PC-9 (cell line): Measurements from ENCODE around the gene MAN1A2. TPM values are rescaled to one million over a fixed set of nuclear protein-coding genes. Genes with fewer than 3 reads are reported as not detected.

Source experiments
- BruUV-seq: library from RNA; stranded (reverse); fragments of 400-500 nt; replicated peaks from 2 replicates; lab custom pipeline; 2021; lab: Mats Ljungman, UMichigan
- CTCF ChIA-PET: fragments of 300-600 bp; sonication (Branson Sonifier 250); formaldehyde crosslinking; loops from one replicate; lab custom pipeline; 2022; ENCODE audit warnings: antibody characterized with exemption; lab: Charles Lee
- POLR2A ChIA-PET: fragments of 300-600 bp; sonication (Branson Sonifier 250); formaldehyde crosslinking; loops from one replicate; lab custom pipeline; 2022; ENCODE audit warnings: antibody characterized with exemption; ENCODE audit not compliant: unreplicated experiment; lab: Charles Lee
- DNase-seq, 2 experiments: peaks; one replicate each; pipeline versions ENCODE4 v3.0.0 to v3.0.0-alpha.2; 2015 to 2022; ENCODE audit warnings: mixed read lengths in 1 of 2
- H2AFZ ChIP-seq: fragments of 200-600 bp; sonication (generic); 2 replicates; pipeline ENCODE4 v1.8.1; 2017; ENCODE audit warnings: antibody characterized with exemption
- H3F3A ChIP-seq: fragments of 200-600 bp; sonication (generic); 2 replicates; pipeline ENCODE4 v1.8.1; 2017; ENCODE audit warnings: antibody characterized with exemption, mild to moderate bottlenecking, low read depth; ENCODE audit not compliant: insufficient read depth
- H3K27ac ChIP-seq: fragments of 200-600 bp; sonication (generic); 2 replicates; pipeline ENCODE4 v1.6.1; 2016; ENCODE audit warnings: mixed run types
- H3K27me3 ChIP-seq: fragments of 200-600 bp; sonication (generic); 2 replicates; pipeline ENCODE4 v1.6.1; 2016; ENCODE audit warnings: low read depth, mixed run types; ENCODE audit not compliant: insufficient read depth
- H3K36me3 ChIP-seq: fragments of 200-600 bp; sonication (generic); 2 replicates; pipeline ENCODE4 v1.6.1; 2016; ENCODE audit warnings: low read depth, mixed run types
- H3K4me1 ChIP-seq: fragments of 200-600 bp; sonication (generic); replicated peaks from 2 replicates; pipeline ENCODE4 v1.6.1; 2016; ENCODE audit warnings: mixed run types; ENCODE audit not compliant: insufficient read depth
- H3K4me2 ChIP-seq: fragments of 200-600 bp; sonication (generic); 2 replicates; pipeline ENCODE4 v1.6.1; 2017; ENCODE audit warnings: mixed run types
- H3K4me3 ChIP-seq: fragments of 200-600 bp; sonication (generic); 2 replicates; pipeline ENCODE4 v1.6.1; 2016; ENCODE audit warnings: mixed run types
- H3K79me2 ChIP-seq: fragments of 200-600 bp; sonication (generic); 2 replicates; pipeline ENCODE4 v1.6.1; 2017; ENCODE audit warnings: low read depth, mixed run types
- H3K9me2 ChIP-seq: fragments of 200-600 bp; sonication (generic); 2 replicates; pipeline ENCODE4 v1.8.1; 2017; ENCODE audit warnings: mild to moderate bottlenecking; ENCODE audit not compliant: insufficient read depth
- H3K9me3 ChIP-seq: fragments of 200-600 bp; sonication (generic); 2 replicates; pipeline ENCODE4 v1.8.1; 2016; ENCODE audit warnings: low read depth; ENCODE audit not compliant: insufficient read depth
- H4K20me1 ChIP-seq: fragments of 200-600 bp; sonication (generic); 2 replicates; pipeline ENCODE4 v1.8.1; 2017; ENCODE audit not compliant: insufficient read depth
- EZH2 ChIP-seq: fragments of 200-600 bp; sonication (generic); IDR thresholded peaks from 2 replicates; pipeline ENCODE4 v1.8.0; 2017; ENCODE audit warnings: antibody characterized with exemption, low read depth
- intact Hi-C: fragments of 100-400 bp; cut with micrococcal nuclease; formaldehyde crosslinking; loops from one replicate; pipeline ENCODE4 v1.10.0; 2022; ENCODE audit not compliant: unreplicated experiment
- total RNA-seq: library from RNA; stranded (reverse); gene quantifications from 2 replicates; pipeline ENCODE4 v1.2.3, GENCODE V29; 2021
- TF ChIP-seq, protein P1 (sequence below): fragments of 200-600 bp; sonication (generic); conservative IDR thresholded peaks from 2 replicates; pipeline ENCODE4 v1.6.1; 2017; ENCODE audit warnings: mixed run types, antibody characterized with exemption, mild to moderate bottlenecking, moderate library complexity

The MAN1A2 gene
- total RNA-seq, 1 experiment from 2014 or later: 50.3 TPM

DNA sequence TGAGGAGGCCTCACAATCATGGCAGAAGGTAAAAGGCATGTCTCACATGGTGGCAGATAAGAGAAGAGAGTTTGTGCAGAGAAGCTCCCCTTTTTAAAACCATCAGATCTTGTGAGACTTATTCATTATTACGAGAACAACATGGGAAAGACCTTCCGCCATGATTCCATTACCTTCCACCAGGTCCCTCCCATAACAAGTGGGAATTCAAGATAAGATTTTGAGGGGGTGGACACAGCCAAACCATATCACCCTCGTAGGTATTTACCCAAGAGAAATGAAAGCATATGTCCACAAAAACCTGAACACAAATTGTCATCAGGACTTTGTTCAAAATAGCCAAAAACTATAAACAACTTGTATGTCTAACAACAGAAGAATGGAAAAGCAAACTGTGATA, 192.7 kb downstream of the MAN1A2 start:
- ChIA-PET POLR2A (no interaction called here), CTCF (no interaction called here)
- Histone ChIP-seq H2AFZ (no peak overlapping the region), H3K9me3 (no peaks in the 10 kb centered on the region; the same call in 1 of the 2 replicates), H3K27ac (no peak overlapping the region), H3K27me3 (no peaks in the 10 kb centered on the region), H3K4me1 (peaks cover 7% of the 10 kb centered on the region), H3K79me2 (no peaks in the 10 kb centered on the region), H3K4me2 (no peak overlapping the region), H3K4me3 (no peak overlapping the region), H3F3A (no peaks in the 10 kb centered on the region), H3K9me2 (no peaks in the 10 kb centered on the region), H4K20me1 (no peaks in the 10 kb centered on the region), H3K36me3 (no peaks in the 10 kb centered on the region)
- no peak for DNase-seq
- intact Hi-C loops: no loop called here
- TF ChIP-seq, protein P1, sequence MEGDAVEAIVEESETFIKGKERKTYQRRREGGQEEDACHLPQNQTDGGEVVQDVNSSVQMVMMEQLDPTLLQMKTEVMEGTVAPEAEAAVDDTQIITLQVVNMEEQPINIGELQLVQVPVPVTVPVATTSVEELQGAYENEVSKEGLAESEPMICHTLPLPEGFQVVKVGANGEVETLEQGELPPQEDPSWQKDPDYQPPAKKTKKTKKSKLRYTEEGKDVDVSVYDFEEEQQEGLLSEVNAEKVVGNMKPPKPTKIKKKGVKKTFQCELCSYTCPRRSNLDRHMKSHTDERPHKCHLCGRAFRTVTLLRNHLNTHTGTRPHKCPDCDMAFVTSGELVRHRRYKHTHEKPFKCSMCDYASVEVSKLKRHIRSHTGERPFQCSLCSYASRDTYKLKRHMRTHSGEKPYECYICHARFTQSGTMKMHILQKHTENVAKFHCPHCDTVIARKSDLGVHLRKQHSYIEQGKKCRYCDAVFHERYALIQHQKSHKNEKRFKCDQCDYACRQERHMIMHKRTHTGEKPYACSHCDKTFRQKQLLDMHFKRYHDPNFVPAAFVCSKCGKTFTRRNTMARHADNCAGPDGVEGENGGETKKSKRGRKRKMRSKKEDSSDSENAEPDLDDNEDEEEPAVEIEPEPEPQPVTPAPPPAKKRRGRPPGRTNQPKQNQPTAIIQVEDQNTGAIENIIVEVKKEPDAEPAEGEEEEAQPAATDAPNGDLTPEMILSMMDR: no peak
- TF ChIP-seq EZH2: no peak
- BruUV-seq: no TSS peak

DNA sequence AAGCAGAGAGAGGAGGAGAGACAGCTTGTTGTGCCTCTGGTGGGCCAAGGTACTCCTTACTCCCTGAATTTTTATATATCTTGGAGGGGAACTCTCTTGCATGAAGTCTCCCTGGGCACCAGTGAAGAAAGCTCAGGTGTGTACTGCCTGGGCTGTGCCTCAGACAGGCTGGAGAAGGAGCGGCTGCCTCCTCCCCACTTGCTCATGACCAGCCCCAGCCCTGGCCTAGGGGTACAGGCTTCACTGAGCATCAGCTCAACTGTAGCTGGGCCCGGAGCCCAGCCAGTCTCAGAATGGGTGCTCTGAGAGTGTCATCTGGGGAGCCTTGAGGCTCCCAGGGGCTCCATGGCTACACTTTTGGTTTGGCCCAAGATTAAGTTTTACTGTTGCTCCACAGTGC, 193.8 kb downstream of the MAN1A2 start:
- no peaks in the 10 kb centered on the region for H3K79me2 ChIP-seq

DNA sequence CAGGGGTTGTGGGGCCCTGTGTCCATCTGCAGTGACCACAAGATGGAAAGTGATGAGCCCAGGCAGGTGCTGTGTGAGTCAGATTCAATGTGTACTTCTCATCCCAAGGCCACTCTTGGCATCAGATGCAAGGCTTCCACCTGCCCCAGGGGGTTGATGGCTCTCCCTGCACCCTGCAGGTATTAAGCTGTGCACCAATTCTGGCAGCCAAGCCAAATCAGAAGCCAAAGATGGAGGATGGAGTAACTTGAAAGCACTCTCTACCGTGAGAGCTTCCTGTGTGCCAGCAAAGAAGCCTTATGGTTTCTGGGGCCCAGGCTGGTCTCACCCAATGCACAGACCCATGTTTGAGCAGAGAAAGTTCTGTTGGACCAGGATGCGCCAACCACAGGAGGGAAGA, 194.3 kb downstream of the MAN1A2 start:
- no peak overlapping the region for H2AFZ ChIP-seq
- DNase-seq: no peak
- H3F3A ChIP-seq: no peaks in the 10 kb centered on the region
- H3K4me3 ChIP-seq: no peak overlapping the region
- no peaks in the 10 kb centered on the region; the same call in 1 of the 2 replicates for H3K9me3 ChIP-seq
- intact Hi-C loops: no loop called here
- peaks cover 8% of the 10 kb centered on the region for H3K4me1 ChIP-seq
- POLR2A ChIA-PET: no interaction called here
- H4K20me1 ChIP-seq: no peaks in the 10 kb centered on the region
- H3K4me2 ChIP-seq: no peak overlapping the region
- no peaks in the 10 kb centered on the region for H3K36me3 ChIP-seq
- no peaks in the 10 kb centered on the region for H3K27me3 ChIP-seq
- TF ChIP-seq EZH2: no peak
- TF ChIP-seq, protein P1: no peak
- H3K9me2 ChIP-seq: no peaks in the 10 kb centered on the region
- no peak overlapping the region for H3K27ac ChIP-seq
- CTCF ChIA-PET: no interaction called here
- BruUV-seq: no TSS peak
- no peaks in the 10 kb centered on the region for H3K79me2 ChIP-seq

More for the DNA sequence above, 193.8 kb downstream of the MAN1A2 start:
- CTCF ChIA-PET: no interaction called here
- no peaks in the 10 kb centered on the region for H3F3A ChIP-seq
- H3K27ac ChIP-seq: no peak overlapping the region
- no peaks in the 10 kb centered on the region for H3K36me3 ChIP-seq
- H4K20me1 ChIP-seq: no peaks in the 10 kb centered on the region
- intact Hi-C loops: no loop called here
- H3K27me3 ChIP-seq: no peaks in the 10 kb centered on the region
- BruUV-seq: no TSS peak
- DNase-seq: no peak
- H3K9me3 ChIP-seq: no peaks in the 10 kb centered on the region; the same call in 1 of the 2 replicates
- POLR2A ChIA-PET: no interaction called here
- no peak overlapping the region for H3K4me2 ChIP-seq
- peaks cover 8% of the 10 kb centered on the region for H3K4me1 ChIP-seq
- H2AFZ ChIP-seq: no peak overlapping the region
- TF ChIP-seq, protein P1: no peak
- H3K9me2 ChIP-seq: no peaks in the 10 kb centered on the region
- no peak overlapping the region for H3K4me3 ChIP-seq
